IMR-90 (cell line): Measurements from ENCODE around the gene RSPH10B. TPM values are rescaled to one million over a fixed set of nuclear protein-coding genes. Genes with fewer than 3 reads are reported as not detected.

Experiments used
- ATAC-seq: fragments of 200-7000 bp; cut with Tn5 transposase; 2 replicates; pipeline ENCODE4 v1.9.1; 2020; ENCODE audit warnings: low read depth, mild to moderate bottlenecking, moderate library complexity
- BruUV-seq: library from RNA; stranded (reverse); fragments of 400-500 nt; replicated peaks from 2 replicates; lab custom pipeline; 2021; lab: Mats Ljungman, UMichigan
- CTCF ChIA-PET: fragments of 300-600 bp; formaldehyde crosslinking; extraction: SDS; loops from one replicate; lab custom pipeline; 2021; ENCODE audit warnings: antibody characterized with exemption; lab: Yijun Ruan, JAX
- POLR2A ChIA-PET: fragments of 300-600 bp; sonication (Branson Sonifier 250); formaldehyde crosslinking; loops from one replicate; lab custom pipeline; 2022; ENCODE audit warnings: antibody characterized with exemption; ENCODE audit not compliant: unreplicated experiment; lab: Charles Lee
- DNase-seq: peaks from one replicate; pipeline ENCODE4 v3.0.0; 2013
- H2AFZ ChIP-seq: replicated peaks from 2 replicates; pipeline ENCODE3; 2013; ENCODE audit warnings: low read length, mild to moderate bottlenecking; ENCODE audit not compliant: poor library complexity
- H2AK5ac ChIP-seq: 2 replicates; pipeline ENCODE4 v1.6.1; 2013; ENCODE audit warnings: low read depth, low read length, inconsistent platforms
- H2AK9ac ChIP-seq: replicated peaks from 2 replicates; pipeline ENCODE3; 2013; ENCODE audit warnings: mild to moderate bottlenecking, low read depth, low read length, moderate library complexity; ENCODE audit not compliant: poor library complexity
- H2BK120ac ChIP-seq: 2 replicates; pipeline ENCODE4 v1.6.1; 2013; ENCODE audit warnings: low read depth, low read length, inconsistent platforms
- H2BK15ac ChIP-seq: 3 replicates; pipeline ENCODE4 v1.6.1; 2013; ENCODE audit warnings: low read depth, low read length, inconsistent platforms
- H2BK20ac ChIP-seq: 2 replicates; pipeline ENCODE4 v1.6.1; 2013; ENCODE audit warnings: low read depth, mild to moderate bottlenecking, inconsistent platforms, low read length, moderate library complexity
- H2BK5ac ChIP-seq: 2 replicates; pipeline ENCODE4 v1.6.1; 2013; ENCODE audit warnings: mild to moderate bottlenecking, low read depth, low read length, inconsistent platforms; ENCODE audit not compliant: poor library complexity, severe bottlenecking
- H3K14ac ChIP-seq: replicated peaks from 2 replicates; pipeline ENCODE4 v1.6.1; 2013; ENCODE audit warnings: low read depth, low read length, inconsistent platforms
- H3K18ac ChIP-seq: 2 replicates; pipeline ENCODE4 v1.6.1; 2013; ENCODE audit warnings: low read depth, low read length, control low read depth
- H3K23ac ChIP-seq: 2 replicates; pipeline ENCODE4 v1.6.1; 2013; ENCODE audit warnings: low read depth, low read length, inconsistent platforms
- H3K27ac ChIP-seq: 2 replicates; pipeline ENCODE4 v1.5.1; 2013; ENCODE audit warnings: mild to moderate bottlenecking, control low read depth, low read length; ENCODE audit not compliant: insufficient read depth
- H3K27me3 ChIP-seq: 2 replicates; pipeline ENCODE4 v1.6.1; 2013; ENCODE audit warnings: low read length; ENCODE audit not compliant: control insufficient read depth, insufficient read depth
- H3K36me3 ChIP-seq: 2 replicates; pipeline ENCODE4 v1.6.1; 2013; ENCODE audit warnings: low read length, mixed read lengths; ENCODE audit not compliant: control insufficient read depth, insufficient read depth
- H3K4ac ChIP-seq: 2 replicates; pipeline ENCODE4 v1.6.1; 2013; ENCODE audit warnings: low read depth, low read length, inconsistent platforms
- H3K4me1 ChIP-seq: 2 replicates; pipeline ENCODE4 v1.6.1; 2013; ENCODE audit warnings: low read length, mixed read lengths; ENCODE audit not compliant: control insufficient read depth, insufficient read depth
- H3K4me2 ChIP-seq: 2 replicates; pipeline ENCODE4 v1.6.1; 2013; ENCODE audit warnings: low read depth, mild to moderate bottlenecking, control low read depth, low read length, moderate library complexity
- H3K4me3 ChIP-seq: 2 replicates; pipeline ENCODE4 v1.5.1; 2013; ENCODE audit warnings: low read depth, mild to moderate bottlenecking, control low read depth, low read length, moderate library complexity; ENCODE audit not compliant: insufficient read depth
- H3K56ac ChIP-seq: 2 replicates; pipeline ENCODE4 v1.6.1; 2013; ENCODE audit warnings: low read length, inconsistent platforms; ENCODE audit not compliant: insufficient read depth; ENCODE audit errors: extremely low read depth
- H3K79me1 ChIP-seq, 2 experiments: 2 replicates each; pipeline ENCODE4 v1.6.1; 2013; ENCODE audit warnings: low read length in 2 of 2, inconsistent platforms in 1 of 2, low read depth in 1 of 2
- H3K9ac ChIP-seq: 2 replicates; pipeline ENCODE4 v1.6.1; 2013; ENCODE audit warnings: low read depth, low read length, control low read depth
- H3K9me1 ChIP-seq: 2 replicates; pipeline ENCODE4 v1.6.1; 2013; ENCODE audit warnings: low read length, inconsistent platforms; ENCODE audit not compliant: insufficient read depth
- H3K9me3 ChIP-seq: 2 replicates; pipeline ENCODE4 v1.6.1; 2013; ENCODE audit warnings: low read length; ENCODE audit not compliant: control insufficient read depth, insufficient read depth
- H4K20me1 ChIP-seq: 2 replicates; pipeline ENCODE4 v1.6.1; 2013; ENCODE audit warnings: low read length, inconsistent platforms; ENCODE audit not compliant: insufficient read depth
- H4K5ac ChIP-seq: 2 replicates; pipeline ENCODE4 v1.6.1; 2013; ENCODE audit warnings: mild to moderate bottlenecking, low read depth, low read length, control low read depth
- H4K8ac ChIP-seq, 2 experiments: 2 replicates each; pipeline ENCODE4 v1.6.1; 2013; ENCODE audit warnings: low read depth in 2 of 2, low read length in 2 of 2, control low read depth in 1 of 2, inconsistent platforms in 1 of 2
- H4K91ac ChIP-seq: 2 replicates; pipeline ENCODE4 v1.6.1; 2013; ENCODE audit warnings: low read depth, low read length, inconsistent platforms; ENCODE audit not compliant: insufficient read depth
- BHLHE40 ChIP-seq: fragments of 150-350 bp; IDR thresholded peaks from 2 replicates; pipeline ENCODE4 v1.6.1; 2016; ENCODE audit warnings: mild to moderate bottlenecking, low read depth, low read length
- CEBPB ChIP-seq: IDR thresholded peaks from 2 replicates; pipeline ENCODE4 v1.6.1; 2012; ENCODE audit warnings: low read depth, low read length, improper control_type of control experiment
- CHD1 ChIP-seq: IDR thresholded peaks from 2 replicates; pipeline ENCODE4 v1.6.1; 2012; ENCODE audit warnings: low read depth, low read length, improper control_type of control experiment
- ELK1 ChIP-seq: fragments of 150-350 bp; IDR thresholded peaks from 2 replicates; pipeline ENCODE4 v1.6.1; 2016; ENCODE audit warnings: low read depth, mild to moderate bottlenecking, low read length, moderate library complexity, borderline replicate concordance
- FOS ChIP-seq: fragments of 150-350 bp; IDR thresholded peaks from 2 replicates; pipeline ENCODE4 v1.6.1; 2016; ENCODE audit warnings: low read depth, low read length
- MAFK ChIP-seq: IDR thresholded peaks from 2 replicates; pipeline ENCODE4 v1.6.1; 2012; ENCODE audit warnings: low read depth, low read length, improper control_type of control experiment
- MAZ ChIP-seq: IDR thresholded peaks from 2 replicates; pipeline ENCODE4 v1.6.1; 2012; ENCODE audit warnings: low read depth, mild to moderate bottlenecking, low read length, improper control_type of control experiment, moderate library complexity, borderline replicate concordance
- MXI1 ChIP-seq: IDR thresholded peaks from 2 replicates; pipeline ENCODE4 v1.6.1; 2012; ENCODE audit warnings: low read depth, mild to moderate bottlenecking, low read length, moderate library complexity, borderline replicate concordance
- NFE2L2 ChIP-seq: fragments of 150-350 bp; IDR thresholded peaks from 2 replicates; pipeline ENCODE4 v1.6.1; 2016; ENCODE audit warnings: low read depth, mild to moderate bottlenecking, low read length
- POLR2A ChIP-seq: IDR thresholded peaks from 2 replicates; pipeline ENCODE4 v1.6.1; 2012; ENCODE audit warnings: mild to moderate bottlenecking, low read depth, low read length
- RAD21 ChIP-seq: IDR thresholded peaks from 2 replicates; pipeline ENCODE4 v1.6.1; 2012; ENCODE audit warnings: low read length, improper control_type of control experiment
- RCOR1 ChIP-seq: IDR thresholded peaks from 2 replicates; pipeline ENCODE4 v1.6.1; 2012; ENCODE audit warnings: mild to moderate bottlenecking, low read length, improper control_type of control experiment; ENCODE audit not compliant: insufficient replicate concordance
- RFX5 ChIP-seq: IDR thresholded peaks from 2 replicates; pipeline ENCODE4 v1.8.0; 2012; ENCODE audit warnings: low read depth, mild to moderate bottlenecking, low read length, moderate library complexity
- SMC3 ChIP-seq: fragments of 150-350 bp; IDR thresholded peaks from 2 replicates; pipeline ENCODE4 v1.6.1; 2016; ENCODE audit warnings: low read depth, mild to moderate bottlenecking, antibody characterized with exemption, low read length, moderate library complexity
- USF2 ChIP-seq: fragments of 150-350 bp; IDR thresholded peaks from 2 replicates; pipeline ENCODE4 v1.6.1; 2017; ENCODE audit warnings: mild to moderate bottlenecking, antibody characterized with exemption, low read length, low read depth
- WGBS, 2 experiments: methylation state at CpG; one replicate each; pipeline versions ENCODE4 v1.1.5 to v1.1.7; 2013; ENCODE audit warnings: missing lambda C conversion rate in 2 of 2; ENCODE audit not compliant: insufficient read length in 1 of 2; ENCODE audit errors: extremely low coverage in 2 of 2; 5-methylcytosine and 5-hydroxymethylcytosine counted together
- dilution Hi-C: fragments of 300-500 bp; cut with HindIII; formaldehyde crosslinking; loops from one replicate; pipeline ENCODE4 v1.14.3; 2018; ENCODE audit warnings: low sequenced_read_pairs; ENCODE audit not compliant: unreplicated experiment
- in situ Hi-C: fragments of 300-500 bp; cut with MboI; formaldehyde crosslinking; loops from 3 replicates; pipeline ENCODE4 v1.14.3; 2019; ENCODE audit warnings: low sequenced_read_pairs, inconsistent platforms, mixed read lengths
- intact Hi-C: fragments of 100-400 bp; cut with micrococcal nuclease; formaldehyde crosslinking; loops from 2 replicates; pipeline ENCODE4 v1.10.0; 2022
- polyA plus RNA-seq, 3 experiments: library from polyadenylated mRNA; depleted of rRNA; stranded (reverse); fragments of >200 nt; gene quantifications; 2 replicates each; pipeline ENCODE4 v1.2.3, GENCODE V29; 2012; ENCODE audit warnings: low replicate concordance in 1 of 3
- total RNA-seq: library from RNA; depleted of rRNA; stranded (reverse); fragments of >200 nt; gene quantifications from 2 replicates; pipeline ENCODE4 v1.2.3, GENCODE V29; 2012
- TF ChIP-seq, protein P1 (sequence below): conservative IDR thresholded peaks from 2 replicates; pipeline ENCODE4 v1.5.1; 2012; ENCODE audit warnings: mild to moderate bottlenecking, low read depth, low read length, improper control_type of control experiment

Gene RSPH10B
- total and polyA plus RNA-seq, 2 of the 4 experiments (the other 2 are of a cell fraction): under 0.01 TPM; not detected in 1

- ChIA-PET CTCF (no interaction called here), POLR2A (no interaction called here)
- BruUV-seq: no TSS peak
- Histone ChIP-seq H2AFZ (no peak overlapping the region), H4K8ac (peak overlapping the region; percentile 82 to 99; a peak in 3 of 4 replicates), H3K56ac (peak overlapping the region; percentile 86; the same call in 1 of the 2 replicates), H4K20me1 (no peaks in the 10 kb centered on the region), H3K79me1 (peaks cover 9 to 46% of the 10 kb centered on the region in 2 experiments), H2BK120ac (peak overlapping the region; percentile 98), H3K9me3 (no peaks in the 10 kb centered on the region), H3K27ac (peak overlapping the region; percentile 98; the same call in 1 of the 2 replicates), H3K14ac (peak overlapping the region; percentile 93), H2BK15ac (peak overlapping the region; percentile 50; the same call in 2 of the 3 replicates), H3K27me3 (no peaks in the 10 kb centered on the region), H3K4me1 (peaks cover 11% of the 10 kb centered on the region), H2AK5ac (peak overlapping the region; percentile 89; the same call in 1 of the 2 replicates), H3K4me3 (no peak overlapping the region), H3K36me3 (peaks cover 40% of the 10 kb centered on the region), H4K5ac (peak overlapping the region; percentile 90), H2BK5ac (peak overlapping the region; percentile 80), H3K23ac (peak overlapping the region; percentile 94; the same call in 1 of the 2 replicates), H3K18ac (peak overlapping the region; percentile 95), H3K4me2 (no peak overlapping the region), H2BK20ac (peak overlapping the region; percentile 94), H3K9ac (peak overlapping the region; percentile 66; the same call in 1 of the 2 replicates), H3K9me1 (peaks cover 11% of the 10 kb centered on the region), H4K91ac (peak overlapping the region; percentile 100), H3K4ac (peak overlapping the region; percentile 97), H2AK9ac (peak overlapping the region; percentile 86)
- intact Hi-C loops: loop anchor here (5.0 kb wide), 1 partner anchor 36 kb away; no protein-coding TSS in a partner anchor
- dilution Hi-C loops: no loop called here
- TF ChIP-seq NFE2L2 (no peak), MAFK (no peak), MXI1 (no peak), RFX5 (no peak), FOS (no peak), BHLHE40 (no peak), RAD21 (no peak), CEBPB (no peak), POLR2A (no peak), RCOR1 (no peak), ELK1 (no peak), USF2 (no peak), CHD1 (no peak), SMC3 (no peak), MAZ (no peak)
- TF ChIP-seq, protein P1, sequence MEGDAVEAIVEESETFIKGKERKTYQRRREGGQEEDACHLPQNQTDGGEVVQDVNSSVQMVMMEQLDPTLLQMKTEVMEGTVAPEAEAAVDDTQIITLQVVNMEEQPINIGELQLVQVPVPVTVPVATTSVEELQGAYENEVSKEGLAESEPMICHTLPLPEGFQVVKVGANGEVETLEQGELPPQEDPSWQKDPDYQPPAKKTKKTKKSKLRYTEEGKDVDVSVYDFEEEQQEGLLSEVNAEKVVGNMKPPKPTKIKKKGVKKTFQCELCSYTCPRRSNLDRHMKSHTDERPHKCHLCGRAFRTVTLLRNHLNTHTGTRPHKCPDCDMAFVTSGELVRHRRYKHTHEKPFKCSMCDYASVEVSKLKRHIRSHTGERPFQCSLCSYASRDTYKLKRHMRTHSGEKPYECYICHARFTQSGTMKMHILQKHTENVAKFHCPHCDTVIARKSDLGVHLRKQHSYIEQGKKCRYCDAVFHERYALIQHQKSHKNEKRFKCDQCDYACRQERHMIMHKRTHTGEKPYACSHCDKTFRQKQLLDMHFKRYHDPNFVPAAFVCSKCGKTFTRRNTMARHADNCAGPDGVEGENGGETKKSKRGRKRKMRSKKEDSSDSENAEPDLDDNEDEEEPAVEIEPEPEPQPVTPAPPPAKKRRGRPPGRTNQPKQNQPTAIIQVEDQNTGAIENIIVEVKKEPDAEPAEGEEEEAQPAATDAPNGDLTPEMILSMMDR: no peak
- DNase-seq (no peak), ATAC-seq (no peak)
- in situ Hi-C loops: no loop called here
- WGBS, 2 experiments: 100% methylated on average over 2 of the region's 8 CpGs; no CpG with 5 or more reads in 1 of the 2 experiments
Measured at GRCh38 chr7:6016653-6016966, 46.1 kb upstream of the RSPH10B start.
